PC-3 (cell line): Measurements from ENCODE around the gene CYP2E1. TPM values are rescaled to one million over a fixed set of nuclear protein-coding genes. Genes with fewer than 3 reads are reported as not detected.

Source experiments
- ATAC-seq: fragments of 200-7000 bp; cut with Tn5 transposase; 2 replicates; pipeline ENCODE4 v1.9.1; 2020; ENCODE audit warnings: mild to moderate bottlenecking, moderate library complexity
- BruUV-seq: library from RNA; stranded (reverse); fragments of 400-500 nt; replicated peaks from 2 replicates; lab custom pipeline; 2021; lab: Mats Ljungman, UMichigan
- CTCF ChIA-PET: fragments of 300-600 bp; sonication (Branson Sonifier 250); formaldehyde crosslinking; loops from one replicate; lab custom pipeline; 2022; ENCODE audit warnings: antibody characterized with exemption; lab: Charles Lee
- POLR2A ChIA-PET: fragments of 300-600 bp; sonication (Branson Sonifier 250); formaldehyde crosslinking; loops from one replicate; lab custom pipeline; 2022; ENCODE audit warnings: antibody characterized with exemption; ENCODE audit not compliant: unreplicated experiment; lab: Charles Lee
- DNase-seq: peaks from one replicate; pipeline ENCODE4 v3.0.0-alpha.2; 2015
- H2AFZ ChIP-seq: fragments of 300-600 bp; sonication (generic); 2 replicates; pipeline ENCODE4 v1.6.0; 2016; ENCODE audit warnings: antibody characterized with exemption, low read length
- H3F3A ChIP-seq: fragments of 300-600 bp; sonication (generic); one replicate; pipeline ENCODE4 v1.6.0; 2017; ENCODE audit warnings: antibody characterized with exemption, low read length, control low read depth, mild to moderate bottlenecking; ENCODE audit not compliant: unreplicated experiment
- H3K27ac ChIP-seq: fragments of 300-600 bp; sonication (generic); 2 replicates; pipeline ENCODE4 v1.5.1; 2016; ENCODE audit warnings: mild to moderate bottlenecking, low read length
- H3K27me3 ChIP-seq: fragments of 300-600 bp; sonication (generic); 2 replicates; pipeline ENCODE4 v1.6.1; 2016; ENCODE audit warnings: low read length, mixed read lengths
- H3K36me3 ChIP-seq: fragments of 300-600 bp; sonication (generic); 2 replicates; pipeline ENCODE4 v1.6.1; 2016; ENCODE audit warnings: low read depth, mixed run types, low read length, mixed read lengths
- H3K4me1 ChIP-seq: fragments of 300-600 bp; sonication (generic); 2 replicates; pipeline ENCODE4 v1.5.1; 2016; ENCODE audit warnings: low read length; ENCODE audit not compliant: insufficient read depth
- H3K4me2 ChIP-seq: fragments of 300-600 bp; sonication (generic); 2 replicates; pipeline ENCODE4 v1.6.0; 2016; ENCODE audit warnings: low read length
- H3K4me3 ChIP-seq: fragments of 300-600 bp; sonication (generic); 2 replicates; pipeline ENCODE4 v1.5.1; 2016; ENCODE audit warnings: mild to moderate bottlenecking, low read length, mixed read lengths
- H3K79me2 ChIP-seq: fragments of 300-600 bp; sonication (generic); 2 replicates; pipeline ENCODE4 v1.6.1; 2017; ENCODE audit warnings: low read length, mixed read lengths
- H3K9ac ChIP-seq: fragments of 300-600 bp; sonication (generic); 2 replicates; pipeline ENCODE4 v1.6.0; 2016; ENCODE audit warnings: mild to moderate bottlenecking, low read length
- H3K9me2 ChIP-seq: fragments of 300-600 bp; sonication (generic); replicated peaks from 2 replicates; pipeline ENCODE4 v1.6.1; 2016; ENCODE audit warnings: mixed run types, low read length, mixed read lengths
- H3K9me3 ChIP-seq: fragments of 300-600 bp; sonication (generic); 2 replicates; pipeline ENCODE4 v1.6.1; 2016; ENCODE audit warnings: low read length, mixed read lengths
- H4K20me1 ChIP-seq: fragments of 300-600 bp; sonication (generic); 2 replicates; pipeline ENCODE4 v1.6.1; 2016; ENCODE audit warnings: low read length, mixed read lengths
- CTCF ChIP-seq: fragments of 300-600 bp; sonication (generic); conservative IDR thresholded peaks from 2 replicates; pipeline ENCODE4 v1.5.1; 2017; ENCODE audit warnings: antibody characterized with exemption, low read depth, mild to moderate bottlenecking, low read length
- EZH2 ChIP-seq: fragments of 300-600 bp; sonication (generic); IDR thresholded peaks from one replicate; pipeline ENCODE4 v1.6.1; 2017; ENCODE audit warnings: antibody characterized with exemption, mild to moderate bottlenecking, low read length; ENCODE audit not compliant: unreplicated experiment
- EZH2phosphoT487 ChIP-seq: fragments of 300-600 bp; sonication (generic); IDR thresholded peaks from 2 replicates; pipeline ENCODE4 v1.6.1; 2018; ENCODE audit warnings: mild to moderate bottlenecking, antibody characterized with exemption, low read length, borderline replicate concordance
- intact Hi-C: fragments of 100-400 bp; cut with micrococcal nuclease; formaldehyde crosslinking; loops from 2 replicates; pipeline ENCODE4 v1.9.0; 2023
- total RNA-seq: library from RNA; depleted of rRNA; stranded (reverse); fragments of >200 nt; gene quantifications from 2 replicates; pipeline ENCODE4 v1.2.3, GENCODE V29; 2014

Gene CYP2E1
- total RNA-seq, 1 experiment from 2014 or later = 4.2 TPM

GRCh38 chr10:133559216-133559615 is 32.1 kb downstream of the CYP2E1 start:
- H3K9ac ChIP-seq = no peak overlapping the region
- TF ChIP-seq EZH2phosphoT487 (no peak), EZH2 (no peak), CTCF (no peak)
- intact Hi-C loops = no loop called here
- H3K36me3 ChIP-seq = no peaks in the 10 kb centered on the region
- H3K4me2 ChIP-seq = no peak overlapping the region
- no peak overlapping the region for H3K27ac ChIP-seq
- no TSS peak for BruUV-seq
- H3F3A ChIP-seq = no peaks in the 10 kb centered on the region
- no peak overlapping the region for H2AFZ ChIP-seq
- ChIA-PET CTCF (no interaction called here), POLR2A (no interaction called here)
- H3K9me3 ChIP-seq = no peaks in the 10 kb centered on the region
- H3K27me3 ChIP-seq = peaks cover 15% of the 10 kb centered on the region; the same call in 1 of the 2 replicates
- no peak overlapping the region for H3K4me3 ChIP-seq
- no peaks in the 10 kb centered on the region for H3K4me1 ChIP-seq
- no peak for ATAC-seq
- H3K9me2 ChIP-seq = no peaks in the 10 kb centered on the region
- H4K20me1 ChIP-seq = no peaks in the 10 kb centered on the region
- no peak for DNase-seq
- no peaks in the 10 kb centered on the region for H3K79me2 ChIP-seq

- no peaks in the 10 kb centered on the region for H3F3A ChIP-seq
- peaks cover 5% of the 10 kb centered on the region; the same call in 1 of the 2 replicates for H3K27me3 ChIP-seq
- H3K9me2 ChIP-seq = no peaks in the 10 kb centered on the region
- no peak overlapping the region for H3K4me3 ChIP-seq
- no peaks in the 10 kb centered on the region for H3K36me3 ChIP-seq
- no TSS peak for BruUV-seq
- H3K4me1 ChIP-seq = no peaks in the 10 kb centered on the region
- H3K9ac ChIP-seq = no peak overlapping the region
- no peak overlapping the region for H3K4me2 ChIP-seq
- no peak for DNase-seq
- intact Hi-C loops = no loop called here
- ChIA-PET CTCF (no interaction called here), POLR2A (no interaction called here)
- no peaks in the 10 kb centered on the region for H3K9me3 ChIP-seq
- no peak overlapping the region for H2AFZ ChIP-seq
- no peak for TF ChIP-seq EZH2phosphoT487
- TF ChIP-seq EZH2 = no peak
- no peak for TF ChIP-seq CTCF
- no peak for ATAC-seq
- no peaks in the 10 kb centered on the region for H3K79me2 ChIP-seq
- H3K27ac ChIP-seq = no peak overlapping the region
- no peaks in the 10 kb centered on the region for H4K20me1 ChIP-seq
Observed at GRCh38 chr10:133564816-133565215, 37.7 kb downstream of the CYP2E1 start.

- H3K27ac ChIP-seq = no peak within 1 kb of the TSS
- BruUV-seq = no TSS peak
- no peak within 1 kb of the TSS for H3K9ac ChIP-seq
- no peaks in the 10 kb centered on the region for H4K20me1 ChIP-seq
- no peak within 1 kb of the TSS for H2AFZ ChIP-seq
- POLR2A ChIA-PET = no interaction called here
- H3K9me2 ChIP-seq = no peaks in the 10 kb centered on the region
- TF ChIP-seq EZH2phosphoT487 (no peak), CTCF (no peak), EZH2 (no peak)
- CTCF ChIA-PET = no interaction called here
- no peak within 1 kb of the TSS for H3K4me3 ChIP-seq
- H3K79me2 ChIP-seq = no peaks in the 10 kb centered on the region
- H3K27me3 ChIP-seq = peaks cover 5% of the 10 kb centered on the region; the same call in 1 of the 2 replicates
- no peak for ATAC-seq
- no peaks in the 10 kb centered on the region for H3K36me3 ChIP-seq
- no peaks in the 10 kb centered on the region for H3F3A ChIP-seq
- no peaks in the 10 kb centered on the region for H3K9me3 ChIP-seq
- no peaks in the 10 kb centered on the region for H3K4me1 ChIP-seq
- intact Hi-C loops = no loop called here
- no peak within 1 kb of the TSS for H3K4me2 ChIP-seq
- no peak for DNase-seq
Observed at GRCh38 chr10:133565441-133566294, 38.5 kb downstream of the CYP2E1 start, which contains the start of gene SYCE1. Gene SYCE1, minus strand, starts transcription at chr10:133565583. Its CDS starts 54 bp downstream, at chr10:133565529.
